Uterus (tissue), 2 donors: ENCODE measurements around the gene SULF2.

Experiments used
- POLR2A ChIP-seq, 2 donors: fragments of 450-650 bp; IDR thresholded peaks; one replicate each; pipeline ENCODE4 v1.6.1; 2016; ENCODE audit warnings: antibody characterized with exemption in 2 of 2, mild to moderate bottlenecking in 1 of 2, moderate library complexity in 1 of 2
- TF ChIP-seq, protein P1 (sequence below), 4 experiments: fragments of 200-600 bp in 2 of 4; fragments of 450-650 bp in 2 of 4; sonication (generic) in 2 of 4; IDR thresholded peaks; one replicate each; pipeline ENCODE4 v1.5.1; 2016 to 2019; ENCODE audit warnings: antibody characterized with exemption in 4 of 4, mild to moderate bottlenecking in 2 of 4, moderate library complexity in 1 of 4

DNA sequence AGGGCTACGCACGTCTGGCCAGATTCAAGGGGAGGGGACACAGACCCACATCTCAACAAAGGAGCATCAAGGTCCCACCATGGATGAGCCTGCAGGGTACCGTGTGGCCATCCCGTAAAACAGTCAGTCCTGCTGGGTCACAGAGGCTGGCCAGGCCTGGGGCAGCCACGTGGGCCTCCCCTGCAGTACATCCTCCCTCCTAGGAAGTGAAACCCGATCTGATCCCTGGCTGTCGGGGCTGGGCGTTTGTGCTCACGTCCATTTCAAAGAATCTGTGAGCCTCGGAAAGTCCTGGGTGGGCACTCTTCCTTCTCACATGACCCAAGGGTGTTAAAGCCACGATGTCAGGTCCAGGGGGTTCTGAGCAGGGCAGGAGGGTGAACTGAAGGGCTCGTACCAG lies 14.3 kb downstream of the SULF2 start:
- no peak for TF ChIP-seq POLR2A (IDR thresholded peaks at IDR 0.05)
- TF ChIP-seq, protein P1, sequence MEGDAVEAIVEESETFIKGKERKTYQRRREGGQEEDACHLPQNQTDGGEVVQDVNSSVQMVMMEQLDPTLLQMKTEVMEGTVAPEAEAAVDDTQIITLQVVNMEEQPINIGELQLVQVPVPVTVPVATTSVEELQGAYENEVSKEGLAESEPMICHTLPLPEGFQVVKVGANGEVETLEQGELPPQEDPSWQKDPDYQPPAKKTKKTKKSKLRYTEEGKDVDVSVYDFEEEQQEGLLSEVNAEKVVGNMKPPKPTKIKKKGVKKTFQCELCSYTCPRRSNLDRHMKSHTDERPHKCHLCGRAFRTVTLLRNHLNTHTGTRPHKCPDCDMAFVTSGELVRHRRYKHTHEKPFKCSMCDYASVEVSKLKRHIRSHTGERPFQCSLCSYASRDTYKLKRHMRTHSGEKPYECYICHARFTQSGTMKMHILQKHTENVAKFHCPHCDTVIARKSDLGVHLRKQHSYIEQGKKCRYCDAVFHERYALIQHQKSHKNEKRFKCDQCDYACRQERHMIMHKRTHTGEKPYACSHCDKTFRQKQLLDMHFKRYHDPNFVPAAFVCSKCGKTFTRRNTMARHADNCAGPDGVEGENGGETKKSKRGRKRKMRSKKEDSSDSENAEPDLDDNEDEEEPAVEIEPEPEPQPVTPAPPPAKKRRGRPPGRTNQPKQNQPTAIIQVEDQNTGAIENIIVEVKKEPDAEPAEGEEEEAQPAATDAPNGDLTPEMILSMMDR (IDR thresholded peaks at IDR 0.05) = no peak
